PFSK-1 (cell line): Measurements from ENCODE around the gene SOSTDC1.

Experiments used
- FOXP2 ChIP-seq: optimal IDR thresholded peaks from 2 replicates; pipeline ENCODE3; 2011; ENCODE audit warnings: borderline replicate concordance, control low read depth, inconsistent platforms; ENCODE audit not compliant: insufficient read depth; ENCODE audit errors: extremely low read length, extremely low read depth
- POLR2AphosphoS5 ChIP-seq: IDR thresholded peaks from 2 replicates; pipeline ENCODE4 v1.6.1; 2012; ENCODE audit warnings: low read depth, mild to moderate bottlenecking, control low read depth, low read length, moderate library complexity
- REST ChIP-seq, 2 experiments: IDR thresholded peaks; 2 replicates each; pipeline versions ENCODE4 v1.6.1 to v1.8.0; 2011 to 2012; ENCODE audit warnings: low read depth in 2 of 2, low read length in 2 of 2, control low read depth in 1 of 2, inconsistent platforms in 1 of 2, mild to moderate bottlenecking in 1 of 2, moderate library complexity in 1 of 2; ENCODE audit not compliant: insufficient read depth in 1 of 2
- SIN3A ChIP-seq: IDR thresholded peaks from 2 replicates; pipeline ENCODE4 v1.6.1; 2012; ENCODE audit warnings: mild to moderate bottlenecking, low read length, moderate library complexity, borderline replicate concordance; ENCODE audit not compliant: insufficient read depth
- TAF1 ChIP-seq: IDR thresholded peaks from 2 replicates; pipeline ENCODE4 v1.6.1; 2012; ENCODE audit warnings: low read length, control low read depth, borderline replicate concordance; ENCODE audit not compliant: insufficient read depth

SOSTDC1 gene

DNA sequence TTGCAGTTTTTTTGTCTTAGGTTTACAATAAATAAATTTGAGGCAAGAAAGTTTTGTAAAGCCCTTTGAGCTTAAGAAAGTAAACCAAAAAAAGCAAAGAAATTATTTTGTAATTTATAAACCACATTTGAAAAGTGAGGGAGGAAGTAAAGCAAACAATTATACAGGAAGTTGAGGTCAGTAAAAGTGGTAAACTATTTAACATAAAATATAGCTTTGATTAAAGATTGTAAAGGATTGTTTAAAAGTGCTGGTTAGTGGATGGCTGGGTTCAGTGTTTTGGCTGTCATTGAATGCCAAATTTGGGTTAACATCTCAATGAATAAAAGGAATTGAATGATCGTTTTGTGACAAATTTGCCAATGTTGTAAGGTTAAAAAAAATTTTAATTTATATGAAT, 9.9 kb downstream of the SOSTDC1 start:
- TF ChIP-seq TAF1 = no peak
- TF ChIP-seq REST (IDR thresholded peaks at IDR 0.05; ENCODE audit: insufficient read depth in 1 of 2, low read depth in 2 of 2, low read length in 2 of 2) = no peak
- TF ChIP-seq FOXP2 = no peak
- TF ChIP-seq POLR2AphosphoS5 = no peak
- no peak for TF ChIP-seq SIN3A

GRCh38 chr7:16450366-16450765, 15.2 kb downstream of the SOSTDC1 start:
- TF ChIP-seq REST (IDR thresholded peaks at IDR 0.05; ENCODE audit: insufficient read depth in 1 of 2, low read depth in 2 of 2, low read length in 2 of 2) = no peak
- no peak for TF ChIP-seq TAF1
- TF ChIP-seq FOXP2 = no peak

DNA sequence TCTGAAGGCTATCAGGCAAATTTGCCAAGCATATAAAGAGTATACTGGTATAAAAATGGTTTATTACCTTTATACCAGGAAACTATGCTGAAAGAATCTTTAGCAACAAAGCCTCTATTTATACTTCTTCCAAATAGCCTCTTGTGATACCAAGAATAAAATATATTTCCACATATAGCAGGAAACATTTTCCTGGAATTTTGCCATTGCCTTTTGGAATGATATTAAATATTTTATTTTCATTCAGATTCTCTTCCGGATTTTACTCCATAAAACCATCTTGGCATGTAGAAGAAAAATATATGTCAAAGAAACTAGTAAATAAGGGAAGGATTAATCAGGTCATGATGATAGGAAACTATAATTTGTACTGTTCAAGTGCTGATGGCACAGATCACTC, 17.7 kb downstream of the SOSTDC1 start:
- no peak for TF ChIP-seq TAF1
- TF ChIP-seq FOXP2 = no peak

- TF ChIP-seq SIN3A (no peak), REST (IDR thresholded peaks at IDR 0.05; ENCODE audit: insufficient read depth in 1 of 2, low read depth in 2 of 2, low read length in 2 of 2) (no peak), FOXP2 (no peak), POLR2AphosphoS5 (no peak), TAF1 (no peak)
Observed at GRCh38 chr7:16446508-16446907, 19.0 kb downstream of the SOSTDC1 start.

DNA sequence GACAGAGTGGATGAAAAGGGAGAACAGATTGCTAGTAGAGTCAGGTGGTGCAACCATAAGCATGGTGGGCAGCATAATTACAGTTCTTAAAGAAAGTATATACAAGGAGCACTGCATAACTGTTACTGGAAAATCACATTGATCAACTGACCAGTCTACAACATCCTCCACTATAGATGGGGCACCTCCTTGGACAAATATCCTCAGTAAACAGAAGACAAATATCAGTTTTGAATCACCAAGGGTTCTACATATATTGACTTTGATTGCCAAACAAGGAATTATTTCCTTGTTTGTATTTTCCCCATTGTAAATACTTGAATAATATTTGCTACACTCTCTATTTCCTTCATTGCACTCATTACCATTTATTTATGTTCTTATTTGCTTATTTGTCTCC, 26.6 kb downstream of the SOSTDC1 start:
- no peak for TF ChIP-seq REST (IDR thresholded peaks at IDR 0.05; ENCODE audit: insufficient read depth in 1 of 2, low read depth in 2 of 2, low read length in 2 of 2)

DNA sequence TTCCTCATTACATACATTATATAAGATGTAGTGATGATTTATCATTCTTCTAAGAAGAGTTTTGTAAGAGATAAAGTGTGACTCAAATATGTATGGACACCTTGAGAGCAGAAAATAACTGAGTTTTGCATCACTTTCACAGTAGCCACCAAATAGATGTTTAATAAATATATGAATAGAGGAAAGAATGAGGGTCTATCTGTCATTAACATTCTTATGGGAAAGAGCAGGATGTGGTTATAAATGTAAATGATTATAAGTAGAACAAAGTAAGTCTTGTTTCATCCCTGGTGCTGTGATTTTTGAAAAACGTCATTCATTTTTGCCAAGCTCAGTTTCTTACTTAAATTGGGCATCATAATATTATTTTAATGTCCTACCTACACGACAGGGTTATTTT, 29.2 kb downstream of the SOSTDC1 start:
- no peak for TF ChIP-seq POLR2AphosphoS5
- no peak for TF ChIP-seq SIN3A
- TF ChIP-seq TAF1 = no peak
- TF ChIP-seq REST (IDR thresholded peaks at IDR 0.05; ENCODE audit: insufficient read depth in 1 of 2, low read depth in 2 of 2, low read length in 2 of 2) = no peak
- no peak for TF ChIP-seq FOXP2
